GM18867 (cell line): ENCODE results near the gene CD300LG.
"Not testable (repeated sequence)": the region's sequence is repeated elsewhere in the genome, so short reads cannot be mapped to it uniquely, and the experiment has no call there.

Experiments
- ATAC-seq: cut with Tn5 transposase; IDR thresholded peaks from one replicate; pipeline ENCODE4 v1.9.1; 2021; ENCODE audit warnings: mild to moderate bottlenecking, moderate library complexity; ENCODE audit not compliant: unreplicated experiment

CD300LG gene

GRCh38 chr17:43877451-43878155, 30.6 kb downstream of the CD300LG start:
- no peak for ATAC-seq

- no peak for ATAC-seq
Observed at GRCh38 chr17:43878260-43879175, 31.5 kb downstream of the CD300LG start.

GRCh38 chr17:43879723-43880419, 32.9 kb downstream of the CD300LG start:
- no peak for ATAC-seq

GRCh38 chr17:43880420-43880991, 33.5 kb downstream of the CD300LG start:
- ATAC-seq: no peak

- no peak for ATAC-seq
Observed at GRCh38 chr17:43881181-43881580, 34.2 kb downstream of the CD300LG start.

DNA sequence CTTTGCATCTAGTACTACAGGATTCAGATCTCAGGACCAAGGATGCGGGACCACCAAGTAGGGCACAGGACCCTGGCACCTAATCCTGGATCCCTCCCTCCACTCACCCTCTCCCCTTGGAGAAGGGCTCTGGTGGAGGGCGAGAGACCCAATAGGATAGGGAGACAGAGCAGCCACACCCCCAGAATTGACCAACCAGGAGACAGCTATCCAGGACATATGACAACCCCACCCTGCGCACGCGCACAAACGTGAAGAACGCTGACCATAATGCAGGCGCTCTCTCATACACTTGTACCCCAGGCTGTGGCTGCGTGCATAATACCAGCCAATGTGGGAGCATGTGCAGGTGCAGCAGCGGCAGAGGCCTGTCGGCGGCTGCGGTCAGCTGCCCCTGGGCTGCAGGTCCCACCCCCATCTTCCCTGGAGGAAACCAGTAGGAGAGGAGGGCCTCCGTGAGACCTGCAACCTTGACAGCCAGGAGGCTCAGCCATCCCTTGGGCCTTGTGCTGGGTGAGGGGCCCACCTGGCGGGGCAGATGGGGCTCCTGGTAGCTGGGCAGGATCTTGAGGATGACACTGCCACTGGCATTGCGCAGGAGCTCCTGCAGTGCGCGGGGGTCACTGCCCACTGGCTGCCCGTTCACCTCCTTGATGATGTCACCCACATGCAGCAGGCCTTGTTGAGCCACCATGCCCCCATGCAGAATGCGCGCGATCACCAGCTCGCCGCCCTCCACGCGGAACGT, 35.0 kb downstream of the CD300LG start:
- no peak for ATAC-seq

- ATAC-seq: no peak
Observed at GRCh38 chr17:43882761-43883415, 35.9 kb downstream of the CD300LG start.

- ATAC-seq: no peak
Observed at GRCh38 chr17:43888548-43888947, 41.6 kb downstream of the CD300LG start.

GRCh38 chr17:43890240-43890639, 43.3 kb downstream of the CD300LG start:
- no peak for ATAC-seq

DNA sequence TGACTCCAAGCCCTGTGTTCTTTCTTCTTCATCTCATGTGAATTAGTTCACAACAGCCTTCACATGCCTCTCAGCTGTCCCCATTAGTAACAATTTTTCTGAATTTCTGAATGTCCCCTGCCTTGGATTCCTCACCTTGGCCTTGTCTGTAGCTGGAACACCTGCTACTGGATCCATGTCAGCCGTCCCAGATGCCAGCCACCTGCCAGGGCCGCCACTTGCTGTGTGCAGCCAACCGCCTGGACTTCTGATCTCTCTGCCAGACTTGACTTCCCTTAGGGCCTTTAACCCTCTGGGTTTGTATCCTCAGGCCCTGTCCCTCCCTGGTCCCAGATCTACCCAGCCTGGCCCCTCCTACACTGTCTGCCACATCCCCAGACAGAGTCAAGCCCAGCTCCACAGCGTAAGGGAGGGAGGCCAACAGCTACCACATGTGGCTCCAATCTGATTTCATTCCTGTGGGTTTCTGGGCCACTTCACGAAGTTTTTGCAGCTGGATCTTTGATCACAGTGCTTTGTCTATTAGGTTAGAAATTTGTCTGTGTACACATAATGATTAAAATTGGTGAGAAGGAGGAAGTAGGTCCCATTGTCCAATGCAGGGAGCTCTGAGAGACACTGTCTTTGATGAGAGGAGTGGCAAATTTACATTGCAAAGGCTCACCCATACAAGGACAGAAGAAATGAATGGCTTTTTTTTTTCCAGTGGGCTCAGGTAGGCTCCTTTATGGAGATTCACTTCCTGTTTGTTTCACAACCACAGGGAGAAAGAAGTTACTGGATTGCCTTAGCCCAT, 45.1 kb downstream of the CD300LG start:
- no peak for ATAC-seq

DNA sequence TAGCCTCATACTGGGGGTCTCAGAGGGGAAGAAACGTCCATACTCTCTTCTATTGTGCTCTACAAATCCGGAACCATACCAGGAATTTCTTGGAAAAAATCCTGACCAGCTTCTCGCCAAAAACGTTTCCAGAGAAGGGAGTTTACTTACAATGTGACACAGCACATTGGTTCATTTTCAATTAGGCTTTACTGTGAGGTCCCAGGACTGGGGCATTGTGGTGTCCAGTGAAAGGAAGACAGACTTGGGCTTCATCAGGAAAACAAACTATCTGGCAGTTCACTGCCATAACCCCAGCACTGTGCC, 45.6 kb downstream of the CD300LG start:
- no peak for ATAC-seq

DNA sequence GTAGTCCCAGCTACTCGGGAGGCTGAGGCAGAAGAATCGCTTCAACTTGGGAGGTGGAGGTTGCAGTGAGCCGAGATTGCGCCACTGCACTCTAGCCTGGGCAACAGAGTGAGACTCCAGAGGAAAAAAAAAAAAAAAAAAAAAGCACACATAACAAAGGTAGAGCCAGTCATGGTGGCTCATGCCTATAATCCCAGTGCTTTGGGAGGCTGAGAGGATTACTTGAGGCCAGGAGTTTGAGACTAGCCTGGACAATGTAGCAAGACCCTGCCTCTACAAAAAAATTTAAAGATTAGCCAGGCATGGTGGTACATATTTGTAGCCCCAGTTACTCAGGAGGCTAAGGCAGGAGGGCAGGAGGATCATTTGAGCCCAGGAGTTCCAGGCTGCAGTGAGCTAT, 47.5 kb downstream of the CD300LG start:
- ATAC-seq: not testable (repeated sequence)

GRCh38 chr17:43897831-43898230, 50.9 kb downstream of the CD300LG start:
- ATAC-seq: no peak

DNA sequence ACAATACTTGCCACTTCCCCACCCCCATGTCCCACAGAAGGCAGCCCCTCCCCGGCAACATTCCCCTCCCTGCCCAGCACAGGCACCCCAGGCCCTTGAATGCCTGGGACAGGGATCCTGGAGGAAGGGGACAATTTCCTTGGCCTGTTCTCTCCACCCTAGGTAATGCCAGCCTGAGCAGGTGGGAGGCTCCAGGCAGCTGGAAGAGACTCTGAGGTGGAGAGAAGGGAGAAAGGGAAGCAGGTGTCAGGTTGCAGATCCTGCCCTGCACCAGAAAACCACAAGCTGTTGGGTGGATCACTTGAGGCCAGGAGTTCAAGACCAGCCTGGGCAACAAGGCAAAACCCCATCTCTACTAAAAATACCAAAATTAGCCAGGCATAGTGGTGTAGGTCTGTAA, 51.5 kb downstream of the CD300LG start:
- ATAC-seq: no peak

DNA sequence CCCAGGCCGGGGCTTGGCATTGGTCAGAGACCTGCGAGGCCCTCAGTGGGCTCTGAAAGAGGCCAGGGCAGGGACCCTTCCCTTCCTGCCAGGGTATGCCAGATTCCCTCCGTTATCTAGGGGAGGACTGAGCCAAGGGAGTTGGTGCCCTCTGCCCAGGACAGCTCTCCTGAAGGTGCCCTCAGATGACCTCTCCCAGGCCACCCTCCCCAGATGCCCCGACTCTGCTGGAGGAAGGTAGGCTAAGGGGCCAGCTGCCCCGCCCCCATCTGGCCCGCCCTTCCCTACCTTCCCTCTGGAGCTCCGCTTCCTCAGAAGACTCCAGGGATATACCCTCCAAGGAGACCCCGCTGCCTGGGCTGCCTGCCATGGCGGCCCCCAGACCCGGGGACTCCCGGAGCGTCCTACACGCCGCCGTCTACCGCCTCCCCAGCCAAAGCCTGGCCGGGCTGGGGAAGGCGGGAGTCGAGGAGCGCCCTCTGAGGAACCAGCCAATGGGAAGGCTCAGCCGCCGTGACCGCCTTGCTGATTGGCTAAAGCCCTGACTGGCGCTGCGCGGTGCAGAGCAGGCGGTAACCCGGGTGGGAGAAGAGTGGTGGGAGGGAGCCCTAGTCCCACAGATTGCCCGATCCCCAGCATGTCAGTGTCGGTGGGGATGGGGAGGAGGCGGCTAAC, 53.3 kb downstream of the CD300LG start:
- ATAC-seq: peak; percentile 51

DNA sequence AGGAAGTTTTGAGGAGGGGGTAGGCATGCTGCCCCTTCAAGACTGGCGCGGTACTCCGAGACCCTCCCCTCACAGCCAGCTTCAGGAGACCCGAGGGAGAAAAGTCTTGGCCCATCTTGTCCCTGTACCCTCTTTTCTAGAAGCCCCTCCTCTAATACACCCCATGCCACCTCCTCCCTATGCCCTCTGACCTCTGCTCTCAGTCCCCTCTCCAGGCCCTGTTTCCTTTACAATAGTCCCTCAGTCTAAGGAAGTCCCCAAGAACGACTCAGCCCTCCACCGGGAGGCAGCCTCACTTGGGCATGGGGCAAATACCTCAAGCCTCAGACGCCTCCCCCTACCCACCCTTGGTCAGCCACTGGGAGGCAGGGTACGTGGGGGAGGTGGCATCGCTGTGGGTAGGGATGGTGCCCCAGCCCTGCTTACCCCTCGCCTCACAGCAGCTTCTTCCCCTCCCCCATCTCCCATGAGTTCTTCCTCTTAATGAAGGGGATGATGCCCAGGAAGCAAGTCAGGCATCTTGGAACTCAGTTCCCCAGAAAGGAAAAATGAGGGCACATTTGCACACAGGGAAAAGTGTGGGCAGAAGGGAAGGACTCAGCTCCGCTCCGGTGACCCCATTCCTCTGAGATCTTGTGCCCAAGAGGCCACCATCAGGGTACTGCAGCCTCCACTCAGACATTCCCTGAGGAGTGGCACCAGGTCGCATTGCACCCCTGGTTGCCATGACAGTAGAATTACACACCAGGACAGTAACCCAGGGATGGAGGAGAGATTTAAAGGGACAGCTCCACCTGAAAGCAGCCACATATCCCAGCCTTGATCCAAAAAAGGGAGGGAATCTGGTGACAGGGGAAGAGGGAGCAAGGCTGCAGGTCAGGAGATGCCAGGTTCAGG, 54.1 kb downstream of the CD300LG start:
- ATAC-seq: no peak

- no peak for ATAC-seq
Observed at GRCh38 chr17:43901861-43902589, 55.0 kb downstream of the CD300LG start.
